HEK293 (cell line): Measurements from ENCODE around the gene GRIPAP1.

ENCODE experiments used
- GFI1B ChIP-seq: fragments of 450-650 bp; formaldehyde crosslinking; IDR thresholded peaks from 2 replicates; pipeline ENCODE4 v1.5.1; 2016; ENCODE audit warnings: missing biosample characterization, missing genetic modification characterization
- SP7 ChIP-seq: fragments of 450-650 bp; formaldehyde crosslinking; IDR thresholded peaks from 2 replicates; pipeline ENCODE4 v1.5.1; 2016; ENCODE audit warnings: missing biosample characterization, missing genetic modification characterization
- TCF7L2 ChIP-seq: IDR thresholded peaks from 2 replicates; pipeline ENCODE4 v1.6.1; 2011; ENCODE audit warnings: low read depth, mild to moderate bottlenecking, inconsistent platforms, low read length, moderate library complexity, borderline replicate concordance
- YY1 ChIP-seq: fragments of 450-650 bp; formaldehyde crosslinking; IDR thresholded peaks from 2 replicates; pipeline ENCODE4 v1.5.1; 2018; ENCODE audit warnings: missing biosample characterization, missing genetic modification characterization
- ZBTB1 ChIP-seq: fragments of 450-650 bp; formaldehyde crosslinking; IDR thresholded peaks from 2 replicates; pipeline ENCODE4 v1.5.1; 2016; ENCODE audit warnings: missing biosample characterization, missing genetic modification characterization
- ZNF155 ChIP-seq: fragments of 450-650 bp; formaldehyde crosslinking; IDR thresholded peaks from 2 replicates; pipeline ENCODE4 v1.5.1; 2016; ENCODE audit warnings: missing biosample characterization, missing genetic modification characterization
- ZNF169 ChIP-seq: fragments of 450-650 bp; formaldehyde crosslinking; IDR thresholded peaks from 2 replicates; pipeline ENCODE4 v1.5.1; 2016; ENCODE audit warnings: missing biosample characterization, missing genetic modification characterization
- ZNF174 ChIP-seq: fragments of 450-650 bp; formaldehyde crosslinking; IDR thresholded peaks from 2 replicates; pipeline ENCODE4 v1.5.0; 2017; ENCODE audit warnings: missing biosample characterization, mild to moderate bottlenecking, missing genetic modification characterization
- ZNF239 ChIP-seq: fragments of 450-650 bp; formaldehyde crosslinking; IDR thresholded peaks from 2 replicates; pipeline ENCODE4 v1.5.1; 2016; ENCODE audit warnings: missing biosample characterization, missing genetic modification characterization
- ZNF292 ChIP-seq: fragments of 450-650 bp; formaldehyde crosslinking; IDR thresholded peaks from 2 replicates; pipeline ENCODE4 v1.5.1; 2016; ENCODE audit warnings: low read depth, missing biosample characterization, missing genetic modification characterization, borderline replicate concordance
- ZNF394 ChIP-seq: fragments of 450-650 bp; formaldehyde crosslinking; IDR thresholded peaks from 2 replicates; pipeline ENCODE4 v1.5.1; 2016; ENCODE audit warnings: missing biosample characterization, missing genetic modification characterization, mild to moderate bottlenecking, moderate library complexity, borderline replicate concordance
- ZNF426 ChIP-seq: fragments of 450-650 bp; formaldehyde crosslinking; IDR thresholded peaks from 2 replicates; pipeline ENCODE4 v1.5.1; 2017; ENCODE audit warnings: missing biosample characterization, missing genetic modification characterization, mild to moderate bottlenecking, inconsistent platforms, moderate library complexity
- ZNF510 ChIP-seq: fragments of 450-650 bp; formaldehyde crosslinking; IDR thresholded peaks from 2 replicates; pipeline ENCODE4 v1.5.1; 2018; ENCODE audit warnings: mild to moderate bottlenecking, missing genetic modification characterization, missing biosample characterization; ENCODE audit not compliant: insufficient replicate concordance
- ZNF530 ChIP-seq: fragments of 450-650 bp; formaldehyde crosslinking; IDR thresholded peaks from 2 replicates; pipeline ENCODE4 v1.5.1; 2016; ENCODE audit warnings: low read depth, missing biosample characterization, missing genetic modification characterization
- ZNF548 ChIP-seq: fragments of 450-650 bp; formaldehyde crosslinking; IDR thresholded peaks from 2 replicates; pipeline ENCODE4 v1.5.1; 2016; ENCODE audit warnings: missing biosample characterization, missing genetic modification characterization
- ZNF600 ChIP-seq: fragments of 450-650 bp; formaldehyde crosslinking; IDR thresholded peaks from 2 replicates; pipeline ENCODE4 v1.5.1; 2016; ENCODE audit warnings: missing biosample characterization, missing genetic modification characterization
- ZNF624 ChIP-seq: fragments of 450-650 bp; formaldehyde crosslinking; IDR thresholded peaks from 2 replicates; pipeline ENCODE4 v1.5.1; 2017; ENCODE audit warnings: missing biosample characterization, missing genetic modification characterization
- ZNF626 ChIP-seq: fragments of 450-650 bp; sonication (Bioruptor Pico); formaldehyde crosslinking; IDR thresholded peaks from 2 replicates; pipeline ENCODE4 v1.5.1; 2018; ENCODE audit warnings: missing biosample characterization, missing genetic modification characterization, inconsistent platforms
- ZNF670 ChIP-seq: fragments of 450-650 bp; formaldehyde crosslinking; IDR thresholded peaks from 2 replicates; pipeline ENCODE4 v1.5.1; 2016; ENCODE audit warnings: missing biosample characterization, missing genetic modification characterization, low read depth
- ZNF747 ChIP-seq: fragments of 450-650 bp; formaldehyde crosslinking; IDR thresholded peaks from 2 replicates; pipeline ENCODE4 v1.5.1; 2016; ENCODE audit warnings: missing biosample characterization, missing genetic modification characterization
- ZNF777 ChIP-seq: fragments of 450-650 bp; formaldehyde crosslinking; IDR thresholded peaks from 2 replicates; pipeline ENCODE4 v1.5.1; 2017; ENCODE audit warnings: missing biosample characterization, missing genetic modification characterization, borderline replicate concordance
- ZNF837 ChIP-seq: fragments of 450-650 bp; formaldehyde crosslinking; IDR thresholded peaks from 2 replicates; pipeline ENCODE4 v1.5.1; 2016; ENCODE audit warnings: missing biosample characterization, missing genetic modification characterization
- TF ChIP-seq, protein P1 (sequence below): fragments of 450-650 bp; formaldehyde crosslinking; conservative IDR thresholded peaks from 2 replicates; pipeline ENCODE4 v1.5.1; 2016; ENCODE audit warnings: low read depth, missing biosample characterization, missing genetic modification characterization
- TF ChIP-seq, protein P2 (sequence below): fragments of 450-650 bp; formaldehyde crosslinking; IDR thresholded peaks from 2 replicates; pipeline ENCODE4 v1.5.1; 2016; ENCODE audit warnings: missing biosample characterization, missing genetic modification characterization
- TF ChIP-seq, protein P3 (sequence below): fragments of 450-650 bp; formaldehyde crosslinking; IDR thresholded peaks from 2 replicates; pipeline ENCODE4 v1.5.1; 2017; ENCODE audit warnings: missing biosample characterization, missing genetic modification characterization
- TF ChIP-seq, protein P4 (sequence below): fragments of 450-650 bp; formaldehyde crosslinking; IDR thresholded peaks from 2 replicates; pipeline ENCODE4 v1.5.1; 2016; ENCODE audit warnings: missing biosample characterization, missing genetic modification characterization
- TF ChIP-seq, protein P5 (sequence below): fragments of 450-650 bp; formaldehyde crosslinking; IDR thresholded peaks from 2 replicates; pipeline ENCODE4 v1.5.1; 2016; ENCODE audit warnings: missing biosample characterization, missing genetic modification characterization

The GRIPAP1 gene

DNA sequence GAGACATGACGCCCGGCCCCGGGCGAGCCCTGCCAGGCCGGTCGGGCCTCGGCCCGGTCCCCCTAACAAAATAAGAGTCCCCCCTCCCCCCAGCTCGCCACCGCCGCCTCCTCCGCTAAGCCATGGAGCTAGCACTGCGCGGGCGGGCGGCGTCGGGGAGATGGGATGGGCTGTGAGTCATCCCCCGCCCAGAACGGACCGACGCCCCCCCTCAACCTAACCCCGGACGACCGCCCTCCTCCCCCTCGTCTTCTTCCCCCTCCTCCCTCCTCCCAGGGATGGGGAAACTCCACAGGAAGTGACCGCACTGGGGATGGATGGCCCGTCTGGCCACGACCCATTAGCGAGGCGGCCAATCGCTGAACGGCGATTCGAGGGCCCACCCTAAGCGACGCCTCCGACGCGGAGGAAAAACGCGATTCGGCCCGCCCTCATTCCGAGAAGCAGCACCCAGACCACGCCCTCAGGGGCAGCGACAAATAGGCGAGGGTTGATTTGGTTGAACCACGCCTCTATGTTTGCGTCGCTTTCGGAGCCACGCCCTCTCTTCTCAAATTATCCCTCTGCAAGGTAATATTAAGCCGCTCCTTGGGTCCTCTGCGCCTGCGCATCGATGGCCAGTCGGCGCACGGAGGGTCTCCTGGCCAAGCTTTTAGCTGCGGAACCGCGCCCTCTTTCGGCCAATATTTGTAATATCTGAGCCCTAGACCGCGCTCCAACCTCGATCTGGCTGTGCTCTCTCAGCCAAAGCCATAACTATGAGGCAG is 41.3 kb upstream of the GRIPAP1 start, which contains the start of gene TFE3 (continued):
- TF ChIP-seq, protein P1, sequence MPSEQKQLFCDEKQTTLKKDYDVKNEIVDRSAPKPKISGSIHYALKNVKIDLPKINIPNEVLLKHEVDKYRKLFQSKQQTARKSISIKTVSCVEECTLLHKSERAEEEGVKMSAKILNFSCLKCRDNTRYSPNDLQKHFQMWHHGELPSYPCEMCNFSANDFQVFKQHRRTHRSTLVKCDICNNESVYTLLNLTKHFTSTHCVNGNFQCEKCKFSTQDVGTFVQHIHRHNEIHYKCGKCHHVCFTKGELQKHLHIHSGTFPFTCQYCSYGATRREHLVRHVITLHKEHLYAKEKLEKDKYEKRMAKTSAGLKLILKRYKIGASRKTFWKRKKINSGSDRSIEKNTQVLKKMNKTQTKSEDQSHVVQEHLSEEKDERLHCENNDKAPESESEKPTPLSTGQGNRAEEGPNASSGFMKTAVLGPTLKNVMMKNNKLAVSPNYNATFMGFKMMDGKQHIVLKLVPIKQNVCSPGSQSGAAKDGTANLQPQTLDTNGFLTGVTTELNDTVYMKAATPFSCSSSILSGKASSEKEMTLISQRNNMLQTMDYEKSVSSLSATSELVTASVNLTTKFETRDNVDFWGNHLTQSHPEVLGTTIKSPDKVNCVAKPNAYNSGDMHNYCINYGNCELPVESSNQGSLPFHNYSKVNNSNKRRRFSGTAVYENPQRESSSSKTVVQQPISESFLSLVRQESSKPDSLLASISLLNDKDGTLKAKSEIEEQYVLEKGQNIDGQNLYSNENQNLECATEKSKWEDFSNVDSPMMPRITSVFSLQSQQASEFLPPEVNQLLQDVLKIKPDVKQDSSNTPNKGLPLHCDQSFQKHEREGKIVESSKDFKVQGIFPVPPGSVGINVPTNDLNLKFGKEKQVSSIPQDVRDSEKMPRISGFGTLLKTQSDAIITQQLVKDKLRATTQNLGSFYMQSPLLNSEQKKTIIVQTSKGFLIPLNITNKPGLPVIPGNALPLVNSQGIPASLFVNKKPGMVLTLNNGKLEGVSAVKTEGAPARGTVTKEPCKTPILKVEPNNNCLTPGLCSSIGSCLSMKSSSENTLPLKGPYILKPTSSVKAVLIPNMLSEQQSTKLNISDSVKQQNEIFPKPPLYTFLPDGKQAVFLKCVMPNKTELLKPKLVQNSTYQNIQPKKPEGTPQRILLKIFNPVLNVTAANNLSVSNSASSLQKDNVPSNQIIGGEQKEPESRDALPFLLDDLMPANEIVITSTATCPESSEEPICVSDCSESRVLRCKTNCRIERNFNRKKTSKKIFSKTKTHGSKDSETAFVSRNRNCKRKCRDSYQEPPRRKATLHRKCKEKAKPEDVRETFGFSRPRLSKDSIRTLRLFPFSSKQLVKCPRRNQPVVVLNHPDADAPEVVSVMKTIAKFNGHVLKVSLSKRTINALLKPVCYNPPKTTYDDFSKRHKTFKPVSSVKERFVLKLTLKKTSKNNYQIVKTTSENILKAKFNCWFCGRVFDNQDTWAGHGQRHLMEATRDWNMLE (tag by site-specific recombination) = no peak
- TF ChIP-seq ZNF174 (tag by site-specific recombination) (no peak), ZNF777 (tag by site-specific recombination) (no peak), GFI1B (tag by site-specific recombination) (no peak; the same call in 1 of the 2 replicates), ZNF670 (tag by site-specific recombination) (no peak), ZBTB1 (tag by site-specific recombination) (no peak), ZNF394 (tag by site-specific recombination) (no peak), ZNF548 (no peak), TCF7L2 (no peak), ZNF155 (tag by site-specific recombination) (no peak), ZNF837 (tag by site-specific recombination) (no peak), YY1 (tag by site-specific recombination) (no peak), ZNF169 (tag by site-specific recombination) (no peak), ZNF426 (no peak), ZNF530 (no peak), ZNF747 (no peak), ZNF239 (tag by site-specific recombination) (no peak), ZNF510 (tag by site-specific recombination) (no peak), ZNF626 (tag by site-specific recombination) (no peak), ZNF600 (tag by site-specific recombination) (peak; percentile 54; the same call in 1 of the 2 replicates), ZNF624 (tag by site-specific recombination) (no peak), SP7 (tag by site-specific recombination) (peak; percentile 65; the same call in 1 of the 2 replicates), ZNF292 (no peak)
- TF ChIP-seq, protein P2, sequence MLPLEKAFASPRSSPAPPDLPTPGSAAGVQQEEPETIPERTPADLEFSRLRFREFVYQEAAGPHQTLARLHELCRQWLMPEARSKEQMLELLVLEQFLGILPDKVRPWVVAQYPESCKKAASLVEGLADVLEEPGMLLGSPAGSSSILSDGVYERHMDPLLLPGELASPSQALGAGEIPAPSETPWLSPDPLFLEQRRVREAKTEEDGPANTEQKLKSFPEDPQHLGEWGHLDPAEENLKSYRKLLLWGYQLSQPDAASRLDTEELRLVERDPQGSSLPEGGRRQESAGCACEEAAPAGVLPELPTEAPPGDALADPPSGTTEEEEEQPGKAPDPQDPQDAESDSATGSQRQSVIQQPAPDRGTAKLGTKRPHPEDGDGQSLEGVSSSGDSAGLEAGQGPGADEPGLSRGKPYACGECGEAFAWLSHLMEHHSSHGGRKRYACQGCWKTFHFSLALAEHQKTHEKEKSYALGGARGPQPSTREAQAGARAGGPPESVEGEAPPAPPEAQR (tag by site-specific recombination) = no peak
- TF ChIP-seq, protein P3, sequence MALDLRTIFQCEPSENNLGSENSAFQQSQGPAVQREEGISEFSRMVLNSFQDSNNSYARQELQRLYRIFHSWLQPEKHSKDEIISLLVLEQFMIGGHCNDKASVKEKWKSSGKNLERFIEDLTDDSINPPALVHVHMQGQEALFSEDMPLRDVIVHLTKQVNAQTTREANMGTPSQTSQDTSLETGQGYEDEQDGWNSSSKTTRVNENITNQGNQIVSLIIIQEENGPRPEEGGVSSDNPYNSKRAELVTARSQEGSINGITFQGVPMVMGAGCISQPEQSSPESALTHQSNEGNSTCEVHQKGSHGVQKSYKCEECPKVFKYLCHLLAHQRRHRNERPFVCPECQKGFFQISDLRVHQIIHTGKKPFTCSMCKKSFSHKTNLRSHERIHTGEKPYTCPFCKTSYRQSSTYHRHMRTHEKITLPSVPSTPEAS (tag by site-specific recombination) = no peak
- TF ChIP-seq, protein P4, sequence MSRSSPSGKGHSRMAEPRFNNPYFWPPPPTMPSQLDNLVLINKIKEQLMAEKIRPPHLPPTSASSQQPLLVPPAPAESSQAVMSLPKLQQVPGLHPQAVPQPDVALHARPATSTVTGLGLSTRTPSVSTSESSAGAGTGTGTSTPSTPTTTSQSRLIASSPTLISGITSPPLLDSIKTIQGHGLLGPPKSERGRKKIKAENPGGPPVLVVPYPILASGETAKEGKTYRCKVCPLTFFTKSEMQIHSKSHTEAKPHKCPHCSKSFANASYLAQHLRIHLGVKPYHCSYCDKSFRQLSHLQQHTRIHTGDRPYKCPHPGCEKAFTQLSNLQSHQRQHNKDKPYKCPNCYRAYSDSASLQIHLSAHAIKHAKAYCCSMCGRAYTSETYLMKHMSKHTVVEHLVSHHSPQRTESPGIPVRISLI (tag by site-specific recombination) = no peak
- TF ChIP-seq, protein P5, sequence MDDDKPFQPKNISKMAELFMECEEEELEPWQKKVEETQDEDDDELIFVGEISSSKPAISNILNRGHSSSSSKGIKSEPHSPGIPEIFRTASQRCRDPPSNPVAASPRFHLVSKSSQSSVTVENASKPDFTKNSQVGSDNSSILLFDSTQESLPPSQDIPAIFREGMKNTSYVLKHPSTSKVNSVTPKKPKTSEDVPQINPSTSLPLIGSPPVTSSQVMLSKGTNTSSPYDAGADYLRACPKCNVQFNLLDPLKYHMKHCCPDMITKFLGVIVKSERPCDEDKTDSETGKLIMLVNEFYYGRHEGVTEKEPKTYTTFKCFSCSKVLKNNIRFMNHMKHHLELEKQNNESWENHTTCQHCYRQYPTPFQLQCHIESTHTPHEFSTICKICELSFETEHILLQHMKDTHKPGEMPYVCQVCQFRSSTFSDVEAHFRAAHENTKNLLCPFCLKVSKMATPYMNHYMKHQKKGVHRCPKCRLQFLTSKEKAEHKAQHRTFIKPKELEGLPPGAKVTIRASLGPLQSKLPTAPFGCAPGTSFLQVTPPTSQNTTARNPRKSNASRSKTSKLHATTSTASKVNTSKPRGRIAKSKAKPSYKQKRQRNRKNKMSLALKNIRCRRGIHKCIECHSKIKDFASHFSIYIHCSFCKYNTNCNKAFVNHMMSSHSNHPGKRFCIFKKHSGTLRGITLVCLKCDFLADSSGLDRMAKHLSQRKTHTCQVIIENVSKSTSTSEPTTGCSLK (tag by site-specific recombination) = no peak
